BE2C (cell line): ENCODE measurements around the gene POLR2H.

Experiments used
- DNase-seq: peaks from one replicate; pipeline ENCODE4 v3.0.0-alpha.2; 2020
- H3K27me3 ChIP-seq: fragments of 250-450 bp; sonication (Bioruptor Pico); 2 replicates; pipeline ENCODE4 v1.5.1; 2020; ENCODE audit warnings: mild to moderate bottlenecking
- H3K36me3 ChIP-seq: fragments of 250-450 bp; sonication (Bioruptor Pico); 2 replicates; pipeline ENCODE4 v1.5.1; 2020; ENCODE audit warnings: mild to moderate bottlenecking
- H3K4me1 ChIP-seq: fragments of 250-450 bp; sonication (Bioruptor Pico); 2 replicates; pipeline ENCODE4 v1.5.1; 2020
- H3K4me3 ChIP-seq: 2 replicates; pipeline ENCODE4 v1.5.1; 2011; ENCODE audit warnings: low read depth, low read length
- H3K9me3 ChIP-seq: fragments of 250-450 bp; sonication (Bioruptor Pico); 2 replicates; pipeline ENCODE4 v1.5.1; 2020
- CTCF ChIP-seq: IDR thresholded peaks from 2 replicates; pipeline ENCODE4 v1.5.1; 2012; ENCODE audit warnings: mild to moderate bottlenecking, low read depth, low read length

The POLR2H gene

GRCh38 chr3:184333190-184333589 is 28.3 kb upstream of the POLR2H start:
- Histone ChIP-seq H3K36me3 (peaks cover 74% of the 10 kb centered on the region), H3K4me1 (peaks cover 19% of the 10 kb centered on the region)

GRCh38 chr3:184333700-184334099 is 27.8 kb upstream of the POLR2H start:
- TF ChIP-seq CTCF, result no peak
- peaks cover 20% of the 10 kb centered on the region for H3K4me1 ChIP-seq
- H3K36me3 ChIP-seq, result peaks cover 69% of the 10 kb centered on the region
- no peak overlapping the region for H3K4me3 ChIP-seq
- H3K9me3 ChIP-seq, result no peaks in the 10 kb centered on the region
- no peaks in the 10 kb centered on the region for H3K27me3 ChIP-seq
- no peak for DNase-seq

More at GRCh38 chr3:184333190-184333589, 28.3 kb upstream of the POLR2H start:
- no peak for TF ChIP-seq CTCF
- no peak for DNase-seq
- H3K4me3 ChIP-seq, result no peak overlapping the region
- H3K27me3 ChIP-seq, result no peaks in the 10 kb centered on the region
- no peaks in the 10 kb centered on the region for H3K9me3 ChIP-seq

- no peak for TF ChIP-seq CTCF
- Histone ChIP-seq H3K4me3 (no peak overlapping the region), H3K36me3 (peaks cover 59% of the 10 kb centered on the region), H3K27me3 (no peaks in the 10 kb centered on the region), H3K4me1 (peaks cover 27% of the 10 kb centered on the region), H3K9me3 (no peaks in the 10 kb centered on the region)
- DNase-seq, result peak; percentile 45
Observed at GRCh38 chr3:184334470-184335158, 26.9 kb upstream of the POLR2H start.

GRCh38 chr3:184335291-184335660 is 26.2 kb upstream of the POLR2H start:
- no peaks in the 10 kb centered on the region for H3K9me3 ChIP-seq
- DNase-seq, result no peak
- H3K36me3 ChIP-seq, result peaks cover 53% of the 10 kb centered on the region
- no peaks in the 10 kb centered on the region for H3K27me3 ChIP-seq
- peaks cover 27% of the 10 kb centered on the region for H3K4me1 ChIP-seq
- peak overlapping the region; percentile 77 for H3K4me3 ChIP-seq
- no peak; the same call in 1 of the 2 replicates for TF ChIP-seq CTCF

- peak overlapping the region; percentile 77 for H3K4me3 ChIP-seq
- H3K4me1 ChIP-seq, result peaks cover 27% of the 10 kb centered on the region
- TF ChIP-seq CTCF, result no peak
- no peaks in the 10 kb centered on the region for H3K9me3 ChIP-seq
- DNase-seq, result peak; percentile 91
- no peaks in the 10 kb centered on the region for H3K27me3 ChIP-seq
- peaks cover 47% of the 10 kb centered on the region for H3K36me3 ChIP-seq
Observed at GRCh38 chr3:184335661-184336546, 25.6 kb upstream of the POLR2H start.
